H1 (cell line): ENCODE measurements around the gene SMYD3. TPM values are rescaled to one million over a fixed set of nuclear protein-coding genes. Genes with fewer than 3 reads are reported as not detected.

Experiments used
- CTCF ChIA-PET: fragments of 300-600 bp; sonication (Branson Sonifier 250); formaldehyde crosslinking; loops from one replicate; lab custom pipeline; 2021; ENCODE audit not compliant: partially characterized antibody; lab: Charles Lee
- POLR2A ChIA-PET: fragments of 300-600 bp; sonication (Branson Sonifier 250); formaldehyde crosslinking; loops from one replicate; lab custom pipeline; 2021; ENCODE audit warnings: inconsistent platforms; ENCODE audit not compliant: partially characterized antibody; lab: Charles Lee
- DNase-seq, 2 experiments: peaks; one replicate each; pipeline versions ENCODE4 v3.0.0 to v3.0.0-alpha.2; 2010 to 2022; ENCODE audit warnings: low spot score in 2 of 2, low read depth in 1 of 2, mixed read lengths in 1 of 2
- FAIRE-seq: peaks from 2 replicates; lab custom pipeline; 2011; peaks lifted over from hg19 to GRCh38; lab: Jason Lieb, UNC
- H2AFZ ChIP-seq: 2 replicates; pipeline ENCODE4 v1.8.1; 2012; ENCODE audit warnings: low read length, inconsistent platforms
- H2AK5ac ChIP-seq: 2 replicates; pipeline ENCODE4 v1.6.1; 2013; ENCODE audit warnings: low read depth, low read length
- H2BK120ac ChIP-seq: replicated peaks from 2 replicates; pipeline ENCODE3; 2013; ENCODE audit warnings: low read depth, low read length, inconsistent platforms
- H2BK12ac ChIP-seq: 2 replicates; pipeline ENCODE4 v1.6.1; 2013; ENCODE audit warnings: low read depth, low read length
- H2BK15ac ChIP-seq: 2 replicates; pipeline ENCODE4 v1.6.1; 2013; ENCODE audit warnings: low read length
- H2BK20ac ChIP-seq: 2 replicates; pipeline ENCODE4 v1.6.1; 2013; ENCODE audit warnings: low read length
- H2BK5ac ChIP-seq: 2 replicates; pipeline ENCODE4 v1.6.1; 2013; ENCODE audit warnings: low read depth, low read length
- H3K14ac ChIP-seq: 2 replicates; pipeline ENCODE4 v1.6.1; 2013; ENCODE audit warnings: inconsistent platforms; ENCODE audit not compliant: insufficient read length
- H3K18ac ChIP-seq: 2 replicates; pipeline ENCODE4 v1.6.1; 2013; ENCODE audit warnings: low read length; ENCODE audit errors: extremely low read depth
- H3K23ac ChIP-seq: 2 replicates; pipeline ENCODE4 v1.6.1; 2013; ENCODE audit warnings: inconsistent platforms; ENCODE audit not compliant: insufficient read length
- H3K23me2 ChIP-seq: 2 replicates; pipeline ENCODE4 v1.6.1; 2013; ENCODE audit warnings: low read depth, low read length
- H3K27ac ChIP-seq: 2 replicates; pipeline ENCODE4 v1.6.1; 2011; ENCODE audit warnings: low read depth, low read length, inconsistent platforms
- H3K27me3 ChIP-seq, 4 experiments: replicated peaks in 1 of 4; 1 replicate in 1 of 4; 2 replicates in 3 of 4; pipeline versions ENCODE4 v1.6.1 to v1.8.1; 2011 to 2013; ENCODE audit warnings: low read length in 3 of 4, mild to moderate bottlenecking in 3 of 4, inconsistent platforms in 2 of 4, mixed read lengths in 2 of 4, moderate library complexity in 1 of 4; ENCODE audit not compliant: control insufficient read depth in 3 of 4, insufficient read depth in 3 of 4; ENCODE audit errors: extremely low read depth in 1 of 4
- H3K36me3 ChIP-seq, 4 experiments: 2 replicates each; pipeline versions ENCODE4 v1.6.1 to v1.8.1; 2011 to 2013; ENCODE audit warnings: mild to moderate bottlenecking in 4 of 4, low read length in 3 of 4, moderate library complexity in 2 of 4, control low read depth in 1 of 4, inconsistent platforms in 1 of 4; ENCODE audit not compliant: insufficient read depth in 4 of 4, control insufficient read depth in 2 of 4
- H3K4ac ChIP-seq: replicated peaks from 2 replicates; pipeline ENCODE3; 2013; ENCODE audit warnings: low read length, low read depth, mixed read lengths, inconsistent platforms; ENCODE audit not compliant: insufficient read length
- H3K4me1 ChIP-seq, 4 experiments: replicated peaks in 1 of 4; 1 replicate in 1 of 4; 2 replicates in 3 of 4; pipeline versions ENCODE4 v1.6.1 to v1.8.1; 2011 to 2013; ENCODE audit warnings: low read length in 3 of 4, inconsistent platforms in 2 of 4, mixed read lengths in 1 of 4; ENCODE audit not compliant: insufficient read depth in 4 of 4, control insufficient read depth in 3 of 4
- H3K4me2 ChIP-seq, 2 experiments: 2 replicates each; pipeline versions ENCODE4 v1.6.1 to v1.8.1; 2011 to 2013; ENCODE audit warnings: low read depth in 2 of 2, low read length in 2 of 2, control low read depth in 1 of 2, inconsistent platforms in 1 of 2, mild to moderate bottlenecking in 1 of 2; ENCODE audit not compliant: insufficient read depth in 1 of 2
- H3K4me3 ChIP-seq, 4 experiments: fragments of 200-600, 300-600 bp in 1 of 4; sonication (generic), shearing (Covaris generic), sonication (Bioruptor Twin) in 1 of 4; 2 replicates each; pipeline versions ENCODE4 v1.5.1 to v1.8.1; 2011 to 2016; ENCODE audit warnings: low read length in 4 of 4, low read depth in 3 of 4, control low read depth in 2 of 4, inconsistent platforms in 2 of 4, mild to moderate bottlenecking in 2 of 4, mixed read lengths in 1 of 4, moderate library complexity in 1 of 4; ENCODE audit not compliant: insufficient read depth in 2 of 4; ENCODE audit errors: extremely low read depth in 1 of 4
- H3K56ac ChIP-seq: replicated peaks from 2 replicates; pipeline ENCODE3; 2013; ENCODE audit warnings: low read depth, mild to moderate bottlenecking, mixed read lengths, low read length, inconsistent platforms; ENCODE audit not compliant: insufficient read length
- H3K79me1 ChIP-seq: 2 replicates; pipeline ENCODE4 v1.6.1; 2013; ENCODE audit warnings: low read depth, low read length, control low read depth
- H3K79me2 ChIP-seq, 2 experiments: 2 replicates each; pipeline versions ENCODE4 v1.6.1 to v1.8.1; 2012 to 2013; ENCODE audit warnings: low read length in 2 of 2, mild to moderate bottlenecking in 2 of 2, inconsistent platforms in 1 of 2; ENCODE audit not compliant: insufficient read depth in 2 of 2, control insufficient read depth in 1 of 2
- H3K9ac ChIP-seq, 4 experiments: replicated peaks in 1 of 4; 1 replicate in 1 of 4; 2 replicates in 3 of 4; pipeline versions ENCODE4 v1.6.1 to v1.8.1; 2011 to 2013; ENCODE audit warnings: low read depth in 3 of 4, low read length in 3 of 4, control low read depth in 2 of 4, mild to moderate bottlenecking in 2 of 4, moderate library complexity in 2 of 4, inconsistent platforms in 1 of 4; ENCODE audit errors: extremely low read depth in 1 of 4
- H3K9me3 ChIP-seq, 2 experiments: 2 replicates each; pipeline versions ENCODE4 v1.6.1 to v1.8.1; 2012 to 2013; ENCODE audit warnings: mild to moderate bottlenecking in 2 of 2, moderate library complexity in 2 of 2, control low read depth in 1 of 2, inconsistent platforms in 1 of 2, low read depth in 1 of 2, low read length in 1 of 2, mixed read lengths in 1 of 2; ENCODE audit not compliant: insufficient read depth in 2 of 2
- H4K20me1 ChIP-seq, 2 experiments: replicated peaks in 1 of 2; 2 replicates each; pipeline versions ENCODE3 to v1.8.1; 2011 to 2013; ENCODE audit warnings: inconsistent platforms in 2 of 2, low read length in 2 of 2, mild to moderate bottlenecking in 1 of 2; ENCODE audit not compliant: insufficient read depth in 2 of 2, control insufficient read depth in 1 of 2
- H4K5ac ChIP-seq: 2 replicates; pipeline ENCODE4 v1.6.1; 2013; ENCODE audit warnings: low read length, low read depth, mixed read lengths, inconsistent platforms; ENCODE audit not compliant: insufficient read length
- H4K8ac ChIP-seq: 2 replicates; pipeline ENCODE4 v1.8.0; 2013; ENCODE audit warnings: mild to moderate bottlenecking, moderate library complexity, low read length, inconsistent platforms; ENCODE audit not compliant: insufficient read depth; ENCODE audit errors: extremely low read depth
- H4K91ac ChIP-seq: replicated peaks from 2 replicates; pipeline ENCODE3; 2013; ENCODE audit warnings: low read length, mixed read lengths, inconsistent platforms; ENCODE audit not compliant: insufficient read length
- CEBPB ChIP-seq: IDR thresholded peaks from 2 replicates; pipeline ENCODE4 v1.6.1; 2012; ENCODE audit warnings: low read depth, low read length
- EZH2 ChIP-seq: fragments of 200-600 bp; sonication (generic); IDR thresholded peaks from 2 replicates; pipeline ENCODE4 v1.7.1; 2012; ENCODE audit warnings: low read depth, mild to moderate bottlenecking, moderate library complexity, low read length, inconsistent platforms; ENCODE audit not compliant: severe bottlenecking
- FOSL1 ChIP-seq: IDR thresholded peaks from 2 replicates; pipeline ENCODE4 v1.6.1; 2011; ENCODE audit warnings: mild to moderate bottlenecking, low read depth, low read length, moderate library complexity; ENCODE audit not compliant: insufficient read depth
- GTF2F1 ChIP-seq: IDR thresholded peaks from 2 replicates; pipeline ENCODE4 v1.6.1; 2012; ENCODE audit warnings: low read depth, low read length, improper control_type of control experiment, borderline replicate concordance
- HDAC6 ChIP-seq: IDR thresholded peaks from one replicate; pipeline ENCODE4 v1.7.1; 2012; ENCODE audit warnings: low read depth, mild to moderate bottlenecking, inconsistent platforms, low read length, moderate library complexity
- KDM5A ChIP-seq: fragments of 200-600 bp; IDR thresholded peaks from 2 replicates; pipeline ENCODE4 v1.7.1; 2012; ENCODE audit warnings: mild to moderate bottlenecking, low read length, inconsistent platforms, mixed read lengths
- POLR2A ChIP-seq, 2 experiments: IDR thresholded peaks; 1 replicate in 1 of 2; 2 replicates in 1 of 2; pipeline ENCODE4 v1.6.1; 2011; ENCODE audit warnings: low read depth in 2 of 2, low read length in 2 of 2, mild to moderate bottlenecking in 2 of 2; ENCODE audit errors: control extremely low read depth in 1 of 2
- RFX5 ChIP-seq: IDR thresholded peaks from 2 replicates; pipeline ENCODE4 v1.6.1; 2011; ENCODE audit warnings: low read depth, low read length, improper control_type of control experiment, borderline replicate concordance
- RXRA ChIP-seq: IDR thresholded peaks from 2 replicates; pipeline ENCODE4 v1.6.1; 2011; ENCODE audit warnings: low read depth, mild to moderate bottlenecking, low read length, moderate library complexity; ENCODE audit not compliant: insufficient read depth
- SIX5 ChIP-seq: IDR thresholded peaks from 2 replicates; pipeline ENCODE4 v1.6.1; 2011; ENCODE audit warnings: mild to moderate bottlenecking, low read depth, low read length
- SRF ChIP-seq: IDR thresholded peaks from 2 replicates; pipeline ENCODE4 v1.6.1; 2011; ENCODE audit warnings: mild to moderate bottlenecking, low read depth, low read length, moderate library complexity
- TAF1 ChIP-seq: IDR thresholded peaks from 2 replicates; pipeline ENCODE4 v1.6.1; 2011; ENCODE audit warnings: mild to moderate bottlenecking, low read depth, low read length
- TAF7 ChIP-seq: optimal IDR thresholded peaks from 2 replicates; pipeline ENCODE3; 2011; ENCODE audit warnings: low read depth, mild to moderate bottlenecking, inconsistent platforms, low read length, moderate library complexity, borderline replicate concordance
- ZNF274 ChIP-seq: IDR thresholded peaks from 2 replicates; pipeline ENCODE4 v1.7.0; 2012; ENCODE audit warnings: low read length, borderline replicate concordance; ENCODE audit errors: extremely low read depth
- WGBS, 2 experiments: shearing (Covaris generic) in 1 of 2; methylation state at CpG; one replicate each; pipeline versions ENCODE4 v1.1.6 to v1.1.7; 2013 to 2015; ENCODE audit warnings: low lambda C conversion rate in 2 of 2, mixed read lengths in 2 of 2, inconsistent platforms in 1 of 2, low coverage in 1 of 2, missing lambda C conversion rate in 1 of 2; ENCODE audit not compliant: insufficient replicate concordance in 2 of 2, insufficient coverage in 1 of 2, insufficient read length in 1 of 2; ENCODE audit errors: extremely low coverage in 1 of 2, missing lambda C conversion rate in 1 of 2; 5-methylcytosine and 5-hydroxymethylcytosine counted together
- polyA plus RNA-seq, 7 experiments: library from polyadenylated mRNA; depleted of rRNA in 3 of 7; stranded (reverse) in 5 of 7; unstranded in 2 of 7; fragments of >200 nt in 5 of 7; fragments of 200-250 nt in 2 of 7; gene quantifications; 1 replicate in 5 of 7; 2 replicates in 1 of 7; 4 replicates in 1 of 7; pipeline versions ENCODE4 v1.2.1 to v1.2.3, GENCODE V29; 2011 to 2013; ENCODE audit warnings: missing spikeins in 2 of 7, mixed read lengths in 2 of 7
- total RNA-seq: library from RNA; stranded (reverse); fragmentation: NEBNext Ultra II Directional; extraction: Animal tissue kit (Norgen Biotek cat#: 25700); gene quantifications from 2 replicates; pipeline ENCODE4 v1.2.1, GENCODE V29; 2021

Gene SMYD3
- total and polyA plus RNA-seq, 2 of the 8 experiments (the other 6 are each of a cell fraction or from before 2014, with no cell fraction given): 17.3 to 25.4 TPM

DNA sequence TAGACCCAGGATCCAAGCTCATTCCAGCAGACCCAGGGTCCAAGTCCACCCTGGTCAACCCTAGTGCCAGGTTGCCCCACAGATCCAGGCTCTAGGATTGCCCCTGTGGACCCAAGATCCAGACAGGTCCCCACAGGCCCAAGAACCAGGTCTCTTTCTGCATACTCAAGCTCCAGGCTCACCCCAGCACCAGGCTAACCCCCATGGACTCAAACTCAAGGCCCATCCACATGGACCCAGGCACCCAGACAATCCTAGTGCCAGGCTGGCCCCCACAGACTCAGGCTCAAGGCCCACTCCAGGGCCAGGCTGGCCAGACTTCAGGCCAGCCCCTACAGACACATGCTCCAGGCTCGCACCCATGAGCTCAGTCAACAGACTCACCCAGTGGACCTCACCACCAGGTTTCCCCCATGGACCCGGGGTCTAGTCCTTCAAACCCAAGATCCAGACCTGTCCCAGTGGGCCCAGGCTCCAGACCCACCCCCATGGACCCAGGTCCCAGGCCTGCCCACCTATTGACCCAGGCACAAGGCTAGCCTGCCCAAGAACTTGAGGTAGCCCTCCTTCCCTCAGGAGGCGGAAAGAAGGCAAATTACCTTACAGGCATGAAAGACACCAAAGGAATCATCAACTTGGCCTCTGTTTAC lies 124.4 kb downstream of the SMYD3 start:
- H3K27ac ChIP-seq: no peak overlapping the region; the same call in 1 of the 2 replicates
- H2BK12ac ChIP-seq: no peak overlapping the region
- no peak overlapping the region for H4K91ac ChIP-seq
- no peak overlapping the region for H2BK20ac ChIP-seq
- no peak overlapping the region for H3K14ac ChIP-seq
- FAIRE-seq (no peak), DNase-seq (no peak)
- H3K36me3 ChIP-seq: no peaks in the 10 kb centered on the region
- H3K4me1 ChIP-seq: peaks cover 0 to 4% (median under 1%) of the 10 kb centered on the region in 4 experiments; a peak in 2 of 7 replicates
- H3K23ac ChIP-seq: no peak overlapping the region
- H3K27me3 ChIP-seq: no peaks in the 10 kb centered on the region
- H2AFZ ChIP-seq: no peak overlapping the region
- 96% methylated on average over 3 of the region's 3 CpGs; no CpG with 5 or more reads in 1 of the 2 experiments for WGBS, 2 experiments
- H3K9me3 ChIP-seq: no peaks in the 10 kb centered on the region
- no peaks in the 10 kb centered on the region for H3K79me1 ChIP-seq
- no peak overlapping the region for H2BK15ac ChIP-seq
- H2BK5ac ChIP-seq: no peak overlapping the region
- peak overlapping the region; percentile 73 for H4K8ac ChIP-seq
- H3K23me2 ChIP-seq: no peaks in the 10 kb centered on the region
- H4K20me1 ChIP-seq: no peaks in the 10 kb centered on the region
- H3K9ac ChIP-seq: no peak overlapping the region
- TF ChIP-seq EZH2: no peak
- no peak for TF ChIP-seq HDAC6
- no peak for TF ChIP-seq POLR2A (IDR thresholded peaks at IDR 0.05; ENCODE audit: control extremely low read depth in 1 of 2, low read depth in 2 of 2, low read length in 2 of 2)
- no peak for TF ChIP-seq FOSL1
- TF ChIP-seq RFX5: no peak
- no peak for TF ChIP-seq KDM5A
- no peak for TF ChIP-seq ZNF274
- TF ChIP-seq CEBPB: no peak
- TF ChIP-seq TAF1: no peak
- TF ChIP-seq RXRA: no peak
- TF ChIP-seq SIX5: no peak
- no peak for TF ChIP-seq SRF
- no peak for TF ChIP-seq TAF7
- TF ChIP-seq GTF2F1: no peak
- H3K79me2 ChIP-seq: no peaks in the 10 kb centered on the region
- CTCF ChIA-PET: interaction anchor here (0.5 kb wide), 1 partner anchor 1255 kb away, joined by 3 read pairs; no protein-coding TSS in a partner anchor
- no peak overlapping the region for H2BK120ac ChIP-seq
- no peak overlapping the region for H3K4me3 ChIP-seq
- H3K4me2 ChIP-seq: no peak overlapping the region
- no peak overlapping the region for H3K56ac ChIP-seq
- POLR2A ChIA-PET: no interaction called here
- H3K18ac ChIP-seq: no peak overlapping the region; the same call in 1 of the 2 replicates
- no peak overlapping the region for H2AK5ac ChIP-seq
- H4K5ac ChIP-seq: no peak overlapping the region
- no peak overlapping the region for H3K4ac ChIP-seq
